LNCAP (cell line): ENCODE results near the gene THSD7A.

Experiments
- TF ChIP-seq, protein P1 (sequence below): fragments of 450-650 bp; IDR thresholded peaks from 2 replicates; pipeline ENCODE4 v1.5.1; 2017; ENCODE audit warnings: mild to moderate bottlenecking

THSD7A gene

DNA sequence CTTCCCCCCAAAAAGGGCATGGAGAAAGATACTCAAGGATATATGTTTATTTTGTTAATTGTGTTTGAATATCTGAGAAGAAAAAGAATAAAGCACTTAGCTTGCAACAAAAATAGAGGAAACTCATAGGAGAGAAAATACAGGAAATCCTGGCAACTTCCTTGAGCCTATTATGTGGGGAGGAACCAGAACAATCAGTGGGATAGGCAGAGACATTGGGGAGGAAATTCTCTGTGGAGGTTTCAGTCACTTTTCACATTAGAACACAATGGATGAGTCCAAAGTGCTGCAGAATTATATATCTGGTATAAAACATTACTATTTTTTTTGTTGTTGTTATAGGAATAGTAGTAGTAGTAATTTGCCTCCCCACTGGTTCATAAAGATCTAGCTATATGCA, 240.1 kb downstream of the THSD7A start:
- TF ChIP-seq, protein P1, sequence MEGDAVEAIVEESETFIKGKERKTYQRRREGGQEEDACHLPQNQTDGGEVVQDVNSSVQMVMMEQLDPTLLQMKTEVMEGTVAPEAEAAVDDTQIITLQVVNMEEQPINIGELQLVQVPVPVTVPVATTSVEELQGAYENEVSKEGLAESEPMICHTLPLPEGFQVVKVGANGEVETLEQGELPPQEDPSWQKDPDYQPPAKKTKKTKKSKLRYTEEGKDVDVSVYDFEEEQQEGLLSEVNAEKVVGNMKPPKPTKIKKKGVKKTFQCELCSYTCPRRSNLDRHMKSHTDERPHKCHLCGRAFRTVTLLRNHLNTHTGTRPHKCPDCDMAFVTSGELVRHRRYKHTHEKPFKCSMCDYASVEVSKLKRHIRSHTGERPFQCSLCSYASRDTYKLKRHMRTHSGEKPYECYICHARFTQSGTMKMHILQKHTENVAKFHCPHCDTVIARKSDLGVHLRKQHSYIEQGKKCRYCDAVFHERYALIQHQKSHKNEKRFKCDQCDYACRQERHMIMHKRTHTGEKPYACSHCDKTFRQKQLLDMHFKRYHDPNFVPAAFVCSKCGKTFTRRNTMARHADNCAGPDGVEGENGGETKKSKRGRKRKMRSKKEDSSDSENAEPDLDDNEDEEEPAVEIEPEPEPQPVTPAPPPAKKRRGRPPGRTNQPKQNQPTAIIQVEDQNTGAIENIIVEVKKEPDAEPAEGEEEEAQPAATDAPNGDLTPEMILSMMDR = no peak

DNA sequence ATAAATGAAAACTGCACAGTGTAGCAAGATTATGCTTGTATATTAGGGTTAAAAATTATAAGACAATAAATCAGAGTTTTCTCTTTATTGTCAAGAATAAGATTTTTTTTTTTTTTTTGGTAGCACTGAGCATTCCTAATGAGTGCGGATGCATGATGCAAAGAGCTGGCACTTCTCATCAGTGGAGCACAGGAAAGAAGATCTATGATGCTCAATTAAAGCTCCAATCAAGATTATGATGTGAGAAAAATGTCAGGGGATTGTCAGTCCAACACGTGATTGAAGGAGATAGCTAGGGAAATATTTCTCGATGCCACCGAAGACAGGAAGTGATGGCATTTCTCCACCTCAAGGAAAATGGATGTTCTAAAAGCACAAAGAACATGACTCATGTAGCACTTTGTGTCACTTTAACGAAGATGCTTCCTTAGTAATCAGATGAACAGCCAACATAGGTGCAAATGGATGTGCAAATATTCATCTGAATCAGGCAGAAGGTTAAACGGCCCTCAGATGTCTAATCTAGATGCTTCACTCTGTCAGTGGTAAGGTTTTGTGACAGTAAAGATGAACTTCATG, 240.9 kb downstream of the THSD7A start:
- TF ChIP-seq, protein P1 = no peak

DNA sequence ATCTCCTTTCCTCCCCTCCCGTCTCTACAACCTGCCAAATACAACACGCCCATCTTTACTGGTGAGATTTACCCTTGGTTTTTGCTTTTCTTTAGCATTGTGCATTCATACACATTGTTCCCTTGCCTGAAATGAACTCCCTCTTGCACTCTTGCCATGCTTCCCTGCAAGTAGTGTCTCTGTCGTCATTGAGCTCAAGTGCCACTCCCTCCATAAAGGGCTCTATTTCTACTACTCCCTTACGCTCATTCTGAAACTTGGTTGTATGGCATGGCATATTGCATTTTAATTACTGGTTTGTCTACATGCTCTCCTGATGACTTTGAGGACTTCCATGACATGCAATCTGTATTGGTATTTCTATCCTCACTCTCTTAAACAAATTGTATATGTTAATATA, 242.7 kb downstream of the THSD7A start:
- TF ChIP-seq, protein P1 = no peak

DNA sequence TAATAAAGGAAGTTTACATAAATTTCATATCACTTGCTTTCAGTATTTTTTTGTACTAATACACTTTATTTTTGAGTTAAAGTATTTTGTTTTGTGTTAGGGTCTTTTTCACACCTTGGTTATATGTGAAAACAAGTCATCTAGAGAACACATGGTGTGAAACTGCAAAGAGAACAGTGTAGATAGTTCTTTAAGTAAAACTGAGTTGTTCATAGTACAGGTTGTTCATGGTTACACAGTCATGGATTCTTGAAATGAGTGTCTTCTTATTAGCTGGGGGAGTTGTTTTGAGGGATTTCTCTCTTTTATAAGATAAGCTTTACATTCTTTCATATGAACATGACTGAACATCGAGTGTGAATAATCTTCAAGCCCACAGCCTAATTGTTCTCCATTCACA, 244.2 kb downstream of the THSD7A start:
- TF ChIP-seq, protein P1 = no peak

DNA sequence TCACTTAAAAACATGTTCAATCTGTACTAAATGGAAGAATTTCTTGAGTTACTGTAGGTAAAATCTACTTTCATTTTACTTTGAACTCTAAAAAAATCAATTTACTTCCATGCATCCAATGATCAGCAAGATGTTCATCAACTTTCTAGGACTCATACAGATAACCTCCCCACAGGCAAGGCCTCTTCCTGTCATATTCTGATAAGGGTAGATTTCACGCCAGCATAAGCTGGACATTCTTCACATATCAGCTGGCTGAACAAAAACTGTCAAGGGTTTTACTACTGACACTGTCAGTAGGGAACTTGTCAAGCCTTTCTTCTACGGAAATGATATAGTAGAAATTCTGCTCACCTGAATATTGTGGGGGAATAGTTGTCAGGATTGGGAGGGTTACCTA, 244.9 kb downstream of the THSD7A start:
- TF ChIP-seq, protein P1 = no peak

DNA sequence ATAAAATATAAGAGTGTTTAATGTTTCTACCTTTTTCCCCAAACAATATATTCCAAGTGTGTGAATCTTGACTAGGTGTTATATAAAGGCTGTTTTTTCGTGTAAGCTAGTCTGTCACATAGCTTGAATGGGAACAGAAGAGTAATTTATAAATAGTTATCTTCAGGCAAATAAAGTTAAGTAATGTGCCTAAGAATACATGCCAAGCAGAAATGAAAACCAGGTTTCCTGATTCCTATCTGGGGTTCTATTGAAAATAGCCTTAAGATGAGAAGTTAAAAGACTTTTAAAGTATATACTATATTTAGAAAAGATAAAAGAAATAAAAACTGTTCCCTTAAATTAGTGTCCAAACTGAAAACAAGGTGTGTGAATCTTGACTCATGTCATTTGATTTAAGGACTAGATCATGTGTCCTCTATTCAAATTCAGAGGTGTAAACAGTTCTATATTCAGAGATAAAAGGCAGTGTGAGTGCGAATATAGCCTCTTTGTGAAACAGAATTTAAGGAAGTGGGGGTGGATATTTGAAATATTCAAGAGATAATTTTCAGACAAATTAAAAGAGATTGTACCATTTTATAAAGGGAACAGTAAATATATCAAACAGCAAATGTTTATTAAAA, 247.5 kb downstream of the THSD7A start:
- TF ChIP-seq, protein P1 = no peak

DNA sequence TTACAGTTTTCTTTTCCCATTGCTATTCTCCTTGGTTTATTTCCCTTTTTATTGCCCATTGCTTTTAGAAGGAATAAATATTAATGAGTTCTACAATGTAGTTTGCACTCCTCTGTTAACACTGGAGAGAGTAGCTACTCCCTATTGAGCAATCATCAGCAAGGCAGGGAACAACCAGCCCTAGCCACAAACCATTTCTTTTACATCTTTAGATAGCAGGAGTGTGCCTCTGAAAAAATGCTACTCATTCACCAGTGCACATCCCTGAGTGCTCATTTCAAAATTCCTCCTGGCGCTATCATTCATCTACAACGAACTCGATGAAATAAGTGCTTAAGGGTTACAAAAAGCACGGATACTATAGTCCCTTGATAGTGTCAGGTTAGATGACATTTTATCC, 252.9 kb downstream of the THSD7A start:
- TF ChIP-seq, protein P1 = no peak

DNA sequence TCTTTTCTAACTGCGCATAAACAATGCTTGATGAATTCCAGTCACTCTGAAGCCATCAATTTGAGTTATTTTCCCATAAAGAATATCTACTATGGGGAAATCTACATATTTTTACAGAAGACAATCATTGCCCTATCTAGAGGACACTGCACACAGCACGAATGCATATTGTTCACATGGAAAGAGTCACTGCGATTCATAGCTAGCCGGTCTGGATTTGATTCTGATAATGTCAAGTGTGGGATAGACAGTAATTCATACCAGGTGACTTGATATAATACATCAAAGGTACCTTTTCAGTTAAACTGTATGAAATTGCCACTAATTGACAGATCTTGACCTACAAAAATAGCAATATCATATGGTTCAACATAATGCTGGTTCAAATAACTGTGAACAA, 255.7 kb downstream of the THSD7A start:
- TF ChIP-seq, protein P1 = no peak
